Measurements from ENCODE around the gene KMT2C.

The KMT2C gene

DNA sequence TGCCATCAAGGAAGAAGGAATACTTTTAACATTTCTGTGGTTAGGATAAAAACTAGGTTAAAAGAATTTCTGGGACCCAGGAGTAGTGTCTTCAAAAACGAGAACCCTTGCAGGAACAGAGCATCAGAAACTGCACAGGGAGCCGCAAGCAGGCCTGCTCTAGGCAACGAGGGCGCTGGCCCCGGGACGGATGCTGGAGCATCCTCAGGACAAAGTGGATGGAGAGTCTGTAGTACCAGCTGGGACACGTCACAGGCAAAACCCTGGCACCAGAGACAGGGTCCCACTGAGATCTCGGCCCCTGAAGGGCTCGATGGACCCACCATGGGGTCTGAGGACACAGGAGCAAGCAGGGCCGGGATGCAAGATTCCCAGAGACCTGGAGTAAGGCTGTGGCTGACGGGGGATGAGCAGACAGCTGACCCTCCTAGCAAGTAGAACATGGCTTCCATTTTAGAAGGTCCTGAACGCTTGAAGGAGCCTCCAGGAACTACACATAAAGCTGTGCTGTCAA, 303.8 kb downstream of the KMT2C start:
- no peak for DNase-seq (ENCODE audit: low read depth)
- TF ChIP-seq CTCF (IDR thresholded peaks at IDR 0.05; ENCODE audit: insufficient read depth, low read depth, low read length, missing control alignments): no peak
- H3K4me3 ChIP-seq (ENCODE audit: low read length): no peak overlapping the region

DNA sequence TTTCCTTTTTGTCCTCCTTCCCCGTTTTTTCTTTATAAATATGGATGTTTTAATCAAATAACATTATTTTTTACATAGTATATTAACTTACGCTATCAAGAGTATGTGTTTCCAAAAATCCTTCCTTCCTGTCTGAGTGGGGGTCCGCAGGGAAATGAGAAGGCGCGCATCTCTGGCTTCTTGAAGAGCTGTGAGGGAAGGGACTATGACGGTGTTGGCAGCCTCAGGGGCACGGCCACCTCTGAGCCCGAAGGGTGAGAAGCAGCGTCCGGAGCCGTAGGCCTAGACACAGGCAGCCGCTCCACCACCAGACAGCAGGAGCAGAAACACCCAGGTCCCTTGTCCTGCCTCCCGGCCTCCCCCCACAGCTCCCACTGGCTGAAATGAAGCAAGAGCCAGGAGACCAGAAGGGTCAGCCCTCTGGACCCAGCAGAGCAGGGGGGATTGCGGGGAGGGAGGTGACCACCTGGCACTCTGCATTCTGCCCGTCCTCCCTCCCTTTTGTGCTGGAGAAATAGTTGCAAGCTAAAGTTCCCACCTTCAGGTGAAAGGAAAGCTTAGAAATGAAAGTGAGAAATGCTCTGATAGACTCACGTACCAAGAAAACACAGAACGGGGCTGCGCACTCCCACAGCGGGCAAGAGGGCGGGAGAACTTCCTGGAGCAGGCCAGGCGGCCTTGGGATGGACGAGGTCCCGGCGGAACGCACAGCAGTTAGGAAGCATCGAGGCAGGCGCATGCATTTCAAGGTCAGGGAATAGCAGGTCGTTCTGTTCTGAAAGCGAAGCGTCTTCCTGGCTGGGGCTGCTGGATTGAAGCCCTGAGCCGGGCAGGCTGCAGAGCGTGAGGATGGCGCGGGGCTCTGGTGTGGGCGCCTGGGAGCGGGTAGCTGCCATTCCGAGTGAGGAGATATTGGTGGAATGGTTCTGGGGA, 304.9 kb downstream of the KMT2C start:
- no peak for DNase-seq (ENCODE audit: low read depth)
- no peak for TF ChIP-seq CTCF (IDR thresholded peaks at IDR 0.05; ENCODE audit: insufficient read depth, low read depth, low read length, missing control alignments)
- H3K4me3 ChIP-seq (ENCODE audit: low read length): no peak overlapping the region

DNA sequence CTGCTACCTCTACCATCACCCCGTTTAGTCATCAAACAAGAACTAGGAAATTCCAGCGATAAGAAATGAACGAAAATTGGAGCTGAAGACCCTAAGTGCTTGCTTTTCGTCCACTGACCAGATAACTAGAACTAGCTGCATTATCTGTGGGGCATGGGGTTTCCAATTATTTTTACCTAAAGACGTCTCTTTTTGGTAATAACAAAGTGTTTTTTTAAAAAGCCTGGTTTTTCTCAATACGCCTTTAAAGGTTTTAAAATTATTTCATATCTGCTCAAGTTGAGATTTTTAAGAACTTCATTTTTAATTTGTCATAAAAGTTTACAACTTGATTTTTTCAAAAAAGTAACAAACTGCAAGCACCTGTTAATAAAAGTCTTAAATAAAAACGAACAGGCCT, 306.1 kb downstream of the KMT2C start:
- no peak overlapping the region for H3K4me3 ChIP-seq (ENCODE audit: low read length)
- TF ChIP-seq CTCF (IDR thresholded peaks at IDR 0.05; ENCODE audit: insufficient read depth, low read depth, low read length, missing control alignments): no peak
- no peak for DNase-seq (ENCODE audit: low read depth)

DNA sequence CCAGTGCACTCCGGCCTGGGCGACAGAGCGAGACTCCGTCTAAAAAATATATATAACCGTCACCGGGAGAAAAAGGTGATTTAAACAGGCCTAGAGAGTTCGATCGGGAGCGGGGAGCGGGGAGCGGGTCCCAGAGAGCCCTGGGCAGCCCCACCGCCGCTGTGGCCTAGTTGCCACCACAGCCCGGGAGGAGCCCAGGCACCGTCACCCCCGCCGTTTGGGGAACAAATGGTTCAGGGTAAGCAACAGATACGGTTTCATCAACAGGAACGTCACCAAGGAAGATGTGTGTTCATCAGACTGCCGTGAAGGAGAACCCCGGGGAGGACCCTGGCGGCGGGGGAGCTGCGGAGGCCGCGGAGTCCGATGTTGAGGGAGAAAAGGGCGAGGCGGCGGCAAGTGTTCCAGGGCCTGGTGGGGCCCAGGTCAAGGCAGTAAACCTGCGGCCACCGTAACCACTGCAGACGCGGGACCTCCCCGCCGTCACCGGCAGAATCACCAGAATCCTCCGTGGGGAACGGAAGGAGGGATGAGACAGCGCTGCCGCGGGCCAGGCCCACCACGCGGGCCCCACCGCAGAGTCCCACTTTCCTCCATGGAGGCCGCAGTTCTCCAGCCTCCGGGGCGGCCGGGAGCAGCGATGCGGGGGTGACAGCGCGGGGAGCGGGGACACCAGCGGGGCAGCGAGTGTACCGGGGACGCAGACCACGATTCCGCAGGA, 306.9 kb downstream of the KMT2C start:
- DNase-seq (ENCODE audit: low read depth): no peak
- TF ChIP-seq CTCF (IDR thresholded peaks at IDR 0.05; ENCODE audit: insufficient read depth, low read depth, low read length, missing control alignments): no peak
- no peak overlapping the region for H3K4me3 ChIP-seq (ENCODE audit: low read length)

DNA sequence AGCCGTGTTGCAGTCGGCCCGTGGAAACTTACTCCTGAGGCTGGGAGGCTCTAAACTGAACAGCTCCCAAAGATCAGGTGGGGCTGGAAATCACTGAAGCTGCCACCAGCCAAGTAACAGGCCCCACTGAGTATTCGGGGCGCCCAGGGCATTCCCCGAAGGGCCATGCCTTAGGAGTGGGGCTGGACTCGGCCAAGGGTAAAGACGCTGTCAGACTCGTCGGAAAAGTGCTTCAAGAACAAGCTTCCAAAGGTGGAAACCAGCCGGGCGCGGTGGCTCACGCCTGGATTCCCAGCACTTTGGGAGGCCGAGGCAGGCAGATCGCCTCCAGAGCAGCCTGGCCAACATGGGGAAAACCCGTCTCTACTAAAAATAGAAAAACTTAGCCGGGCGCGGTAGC, 307.6 kb downstream of the KMT2C start:
- no peak for TF ChIP-seq CTCF (IDR thresholded peaks at IDR 0.05; ENCODE audit: insufficient read depth, low read depth, low read length, missing control alignments)
- no peak overlapping the region for H3K4me3 ChIP-seq (ENCODE audit: low read length)
- no peak for DNase-seq (ENCODE audit: low read depth)

- TF ChIP-seq CTCF (IDR thresholded peaks at IDR 0.05; ENCODE audit: insufficient read depth, low read depth, low read length, missing control alignments): no peak
- no peak overlapping the region for H3K4me3 ChIP-seq (ENCODE audit: low read length)
- no peak for DNase-seq (ENCODE audit: low read depth)
Measured at GRCh38 chr7:152127229-152127628, 308.6 kb downstream of the KMT2C start.
